Measurements from ENCODE around the gene AUTS2.

Gene AUTS2

DNA sequence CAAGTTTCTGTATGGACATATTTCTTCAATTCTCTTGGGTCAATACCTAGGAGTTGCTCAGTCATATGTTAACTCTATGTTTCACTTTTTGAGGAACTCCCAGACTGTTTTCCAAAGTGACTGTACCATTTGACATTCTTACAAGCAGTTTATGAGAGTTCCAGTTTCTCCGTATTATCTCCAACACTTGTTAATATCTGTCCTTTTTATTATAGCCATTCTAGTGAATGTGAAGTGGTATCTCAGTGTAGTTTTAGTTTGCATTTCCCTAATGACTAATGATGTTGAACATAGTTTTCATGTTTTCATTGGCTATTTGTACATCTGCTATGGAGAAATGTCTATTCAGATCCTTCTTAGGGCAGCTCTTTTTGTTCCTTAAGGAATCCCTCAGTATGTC lies 1002.7 kb downstream of the AUTS2 start:
- DNase-seq (ENCODE audit: low read depth in 1 of 2, low spot score in 1 of 2) = no peak

- no peak for DNase-seq (ENCODE audit: low read depth in 1 of 2, low spot score in 1 of 2)
Measured at GRCh38 chr7:70602117-70602516, 1003.8 kb downstream of the AUTS2 start.

DNA sequence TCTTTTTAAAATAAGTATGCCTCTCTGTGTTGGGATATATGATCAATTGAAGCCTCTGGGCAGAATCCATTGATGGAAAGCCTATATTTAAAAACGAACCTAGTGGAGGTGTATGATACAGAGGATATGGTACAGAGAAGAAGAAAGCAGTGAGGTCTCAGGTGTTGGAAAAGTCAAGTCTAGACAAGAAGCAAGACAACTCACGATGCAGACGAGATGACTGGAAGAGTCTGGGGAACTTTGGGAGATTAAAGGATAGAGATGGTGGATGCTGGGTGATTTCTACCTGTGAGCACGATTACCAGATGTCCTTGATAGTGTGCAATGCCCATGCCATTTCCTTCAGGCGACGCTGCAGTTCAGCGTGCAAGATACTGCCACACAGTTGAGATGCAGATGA lies 1009.0 kb downstream of the AUTS2 start:
- no peak for DNase-seq (ENCODE audit: low read depth in 1 of 2, low spot score in 1 of 2)

DNA sequence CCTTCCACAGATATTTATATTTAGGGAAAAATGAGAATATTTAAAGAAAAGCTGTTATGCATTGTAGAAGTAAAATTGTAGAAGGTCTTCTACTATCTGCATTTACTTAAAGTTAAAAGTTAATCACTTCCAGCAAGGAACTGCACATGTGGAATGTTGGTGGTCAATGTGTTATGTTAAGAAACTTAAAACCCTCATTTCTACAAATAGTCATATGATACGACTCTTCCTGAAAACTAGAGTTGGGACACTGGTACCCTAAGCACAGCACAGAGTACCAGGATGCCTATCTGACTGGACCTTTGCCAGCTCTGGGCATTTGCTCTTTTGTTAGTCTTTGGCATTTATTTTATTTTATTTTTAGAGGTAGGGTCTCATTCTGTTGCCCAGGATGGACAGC lies 1009.5 kb downstream of the AUTS2 start:
- DNase-seq (ENCODE audit: low read depth in 1 of 2, low spot score in 1 of 2) = no peak

DNA sequence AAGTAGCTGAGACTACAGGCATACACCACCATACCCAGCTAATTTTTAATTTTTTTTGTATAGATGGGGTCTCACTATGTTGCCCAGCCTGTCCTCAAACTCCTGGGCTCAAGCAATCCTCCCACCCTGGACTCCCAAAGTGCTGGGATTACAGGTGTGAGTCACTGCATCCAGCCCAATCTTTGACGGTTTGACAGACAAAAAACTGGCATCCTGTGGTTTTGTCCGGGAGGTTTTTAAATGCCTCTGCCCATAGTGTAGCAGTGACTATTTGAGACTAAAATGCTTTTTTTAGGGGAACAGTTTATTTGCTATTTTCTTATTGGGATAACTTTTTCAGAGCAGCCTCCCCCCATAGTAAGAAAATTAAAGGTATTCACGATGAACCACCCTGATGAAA lies 1010.0 kb downstream of the AUTS2 start:
- no peak for DNase-seq (ENCODE audit: low read depth in 1 of 2, low spot score in 1 of 2)

DNA sequence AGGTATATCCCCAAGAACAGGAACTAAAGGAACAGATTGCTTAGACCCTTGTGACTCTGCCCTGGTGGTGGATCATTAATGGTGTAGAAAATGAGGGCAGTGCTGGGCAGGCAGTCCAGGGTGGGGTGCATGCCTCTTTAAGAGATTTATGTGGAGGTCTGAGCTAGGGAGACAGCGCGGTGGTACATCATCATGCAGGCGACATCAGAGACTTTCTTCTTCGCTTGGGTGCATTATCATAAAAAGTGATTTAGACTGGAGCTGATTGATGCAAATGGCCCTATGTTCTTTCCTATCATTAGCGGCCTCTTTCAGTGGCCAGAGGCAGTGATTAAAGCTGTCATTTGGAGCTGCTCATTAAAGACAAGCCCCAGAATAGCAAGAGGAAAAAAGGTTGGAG lies 1014.5 kb downstream of the AUTS2 start:
- no peak for DNase-seq (ENCODE audit: low read depth in 1 of 2, low spot score in 1 of 2)

GRCh38 chr7:70614237-70615045 lies 1016.2 kb downstream of the AUTS2 start:
- no peak for DNase-seq (ENCODE audit: low read depth in 1 of 2, low spot score in 1 of 2)

GRCh38 chr7:70615066-70615606 lies 1016.9 kb downstream of the AUTS2 start:
- no peak for DNase-seq (ENCODE audit: low read depth in 1 of 2, low spot score in 1 of 2)

DNA sequence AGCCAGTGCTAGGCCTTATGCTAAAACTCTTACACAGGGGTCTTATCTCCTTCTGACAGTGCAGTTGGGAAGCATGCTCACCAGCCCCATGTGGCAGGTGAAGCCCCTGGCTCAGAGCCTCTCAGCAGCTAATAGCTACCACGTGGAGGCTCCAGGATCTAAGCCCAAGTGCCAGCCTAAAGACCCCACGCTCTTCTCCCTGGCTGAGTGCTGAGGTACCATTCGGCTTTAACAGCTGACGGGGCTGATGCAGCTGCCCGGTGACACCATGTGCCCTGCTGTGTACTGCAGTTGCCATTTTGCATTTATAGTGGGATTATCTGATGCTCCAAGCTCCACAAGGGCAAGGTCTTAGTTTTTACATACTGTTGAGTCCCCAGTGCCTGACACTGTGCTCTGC lies 1017.9 kb downstream of the AUTS2 start:
- DNase-seq (ENCODE audit: low read depth in 1 of 2, low spot score in 1 of 2) = no peak

GRCh38 chr7:70616821-70617220 lies 1018.5 kb downstream of the AUTS2 start:
- DNase-seq (ENCODE audit: low read depth in 1 of 2, low spot score in 1 of 2) = no peak

GRCh38 chr7:70618020-70618551 lies 1019.8 kb downstream of the AUTS2 start:
- no peak for DNase-seq (ENCODE audit: low read depth in 1 of 2, low spot score in 1 of 2)

- no peak for DNase-seq (ENCODE audit: low read depth in 1 of 2, low spot score in 1 of 2)
Measured at GRCh38 chr7:70619130-70619529, 1020.9 kb downstream of the AUTS2 start.

GRCh38 chr7:70619659-70620058 lies 1021.4 kb downstream of the AUTS2 start:
- no peak for DNase-seq (ENCODE audit: low read depth in 1 of 2, low spot score in 1 of 2)

DNA sequence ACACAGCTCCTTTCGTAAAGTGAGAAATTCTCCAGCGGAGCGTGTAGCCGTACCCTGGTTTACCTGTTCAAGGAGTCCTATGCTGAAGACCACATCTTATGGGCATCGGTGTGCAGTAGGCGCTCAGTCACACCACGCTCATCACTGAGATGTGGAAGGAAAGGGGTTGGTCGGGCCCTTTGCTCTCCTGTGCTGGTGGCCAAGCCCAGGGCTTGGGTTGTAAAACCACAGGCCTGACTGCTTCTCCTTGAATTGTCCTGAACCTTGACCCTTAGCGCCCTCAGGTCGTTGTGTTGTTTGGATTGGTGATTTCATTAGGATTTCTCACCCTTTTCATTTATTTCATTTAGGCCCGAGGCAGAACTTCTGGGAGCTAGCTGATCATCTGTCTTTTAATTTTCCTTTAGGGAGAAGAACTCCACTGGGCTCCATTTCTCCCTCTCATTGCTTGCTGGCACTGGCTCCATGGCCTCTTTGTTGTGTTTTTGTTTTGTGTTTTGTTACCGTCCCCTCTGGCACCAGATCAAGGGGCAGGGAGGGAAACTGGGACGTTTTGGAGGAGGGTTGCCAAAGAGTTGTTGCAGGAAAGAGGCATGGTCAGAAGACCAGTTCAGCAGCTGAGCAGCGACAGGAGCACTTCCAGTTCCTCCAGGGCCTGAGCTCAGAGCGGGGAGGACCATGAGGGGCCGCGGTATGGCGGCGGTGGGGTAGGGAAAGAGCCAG lies 1022.2 kb downstream of the AUTS2 start:
- DNase-seq (ENCODE audit: low read depth in 1 of 2, low spot score in 1 of 2) = no peak

DNA sequence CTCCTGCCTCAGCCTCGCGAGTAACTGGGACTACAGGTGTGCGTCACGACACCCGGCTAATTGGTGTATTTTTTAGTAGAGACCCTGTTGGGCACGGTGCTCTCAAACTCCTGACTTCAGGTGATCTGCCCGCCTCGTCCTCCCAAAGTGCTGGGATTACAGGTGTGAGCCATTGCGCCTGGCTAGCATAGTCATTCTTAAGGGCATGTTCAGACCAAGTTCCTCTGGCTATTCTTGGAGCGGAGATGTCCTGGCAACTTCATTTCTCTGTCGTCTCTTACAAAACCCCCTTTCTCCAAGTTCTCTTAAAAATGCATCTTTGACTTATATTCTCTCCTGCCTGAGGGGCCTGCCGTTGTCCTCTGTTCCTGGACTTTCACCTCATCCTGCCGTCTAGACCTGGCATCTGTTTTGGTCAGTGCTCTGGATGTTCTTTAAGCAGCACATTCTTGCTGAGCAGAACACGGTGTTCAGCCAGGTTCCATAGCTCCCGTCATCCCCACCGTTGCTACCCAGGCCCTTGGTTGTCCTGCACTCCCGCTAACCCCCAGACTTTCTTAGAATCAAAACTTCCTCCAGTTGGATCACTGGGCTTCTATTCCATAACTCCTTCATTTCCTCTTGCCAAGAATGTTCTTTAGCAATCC lies 1023.8 kb downstream of the AUTS2 start:
- DNase-seq (ENCODE audit: low read depth in 1 of 2, low spot score in 1 of 2) = no peak

GRCh38 chr7:70622936-70623335 lies 1024.7 kb downstream of the AUTS2 start:
- DNase-seq (ENCODE audit: low read depth in 1 of 2, low spot score in 1 of 2) = no peak

- no peak for DNase-seq (ENCODE audit: low read depth in 1 of 2, low spot score in 1 of 2)
Measured at GRCh38 chr7:70624500-70625103, 1026.3 kb downstream of the AUTS2 start.

- no peak for DNase-seq (ENCODE audit: low read depth in 1 of 2, low spot score in 1 of 2)
Measured at GRCh38 chr7:70627461-70627860, 1029.2 kb downstream of the AUTS2 start.

DNA sequence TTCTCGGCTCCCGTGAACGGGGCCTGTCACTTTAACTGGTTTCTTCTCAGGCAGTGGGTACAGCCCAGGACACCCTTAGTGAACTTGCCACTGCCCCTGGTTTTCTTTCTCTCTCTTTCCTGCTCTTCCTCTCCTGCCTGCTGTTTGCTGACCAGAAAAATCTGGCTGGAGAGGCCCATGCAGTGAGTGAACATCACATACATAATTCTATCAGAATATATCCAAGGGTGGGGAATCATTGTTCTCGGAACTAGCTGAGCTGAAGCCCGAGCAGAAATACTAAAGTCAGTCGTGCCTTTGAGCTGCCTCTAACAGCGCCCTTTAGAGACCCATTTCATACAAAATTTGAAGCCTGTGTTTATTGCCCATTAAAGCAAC lies 1032.2 kb downstream of the AUTS2 start:
- no peak for DNase-seq (ENCODE audit: low read depth in 1 of 2, low spot score in 1 of 2)

DNA sequence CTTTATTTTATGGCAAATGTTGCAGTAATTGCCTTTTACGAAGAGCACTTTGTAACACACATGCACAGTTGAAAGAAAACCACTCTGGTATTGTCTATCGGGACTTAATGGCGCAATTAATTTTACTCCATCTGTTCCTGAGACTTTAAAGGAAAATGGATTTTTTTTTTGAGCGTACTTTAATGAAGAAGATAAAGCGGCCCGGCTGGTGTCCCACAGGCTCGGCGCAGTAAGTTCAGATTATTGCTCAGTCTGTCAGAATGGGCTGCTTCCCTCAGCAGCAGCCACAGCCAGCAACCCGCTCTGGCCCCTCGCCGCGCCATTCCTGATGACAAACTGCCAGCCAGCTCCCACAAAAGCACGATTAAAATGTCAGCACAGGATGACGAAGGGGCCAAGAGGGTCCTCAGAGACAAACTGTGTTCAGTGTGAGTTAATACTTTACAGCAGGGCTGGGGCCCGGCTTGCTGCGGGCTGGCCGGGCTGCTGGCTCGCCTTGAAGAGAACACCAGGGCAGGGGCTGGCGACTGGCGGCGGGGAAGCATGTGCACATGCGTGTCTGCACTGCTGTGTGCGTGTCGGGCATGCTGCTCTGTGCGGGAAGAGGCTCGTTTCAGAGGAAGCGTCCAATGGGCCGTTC lies 1032.7 kb downstream of the AUTS2 start:
- no peak for DNase-seq (ENCODE audit: low read depth in 1 of 2, low spot score in 1 of 2)

DNA sequence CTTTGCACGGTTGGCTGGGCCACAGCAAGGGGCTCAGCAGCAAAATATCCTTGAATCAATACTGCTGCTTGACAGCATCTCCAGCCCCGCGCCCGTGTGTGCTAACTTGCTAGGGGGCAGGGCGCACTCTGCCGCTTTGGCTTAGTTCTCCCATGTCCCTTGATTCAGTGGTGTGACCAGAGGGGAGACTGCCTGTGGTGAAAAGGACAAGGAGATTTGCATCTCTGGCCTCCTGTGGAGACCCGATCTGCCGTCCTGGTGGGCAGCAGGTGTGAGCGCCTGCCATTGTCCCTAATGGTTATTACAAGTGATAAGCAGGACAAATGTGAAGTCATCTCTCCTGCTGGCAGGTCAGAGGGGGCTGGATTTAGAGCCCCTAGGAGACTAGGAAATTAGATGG lies 1033.4 kb downstream of the AUTS2 start:
- DNase-seq (ENCODE audit: low read depth in 1 of 2, low spot score in 1 of 2) = no peak
